HG03159 (cell line): ENCODE measurements around the gene HIP1R.
"Not testable (repeated sequence)": the region's sequence is repeated elsewhere in the genome, so short reads cannot be mapped to it uniquely, and the experiment has no call there.

ENCODE experiments used
- ATAC-seq: cut with Tn5 transposase; IDR thresholded peaks from one replicate; pipeline ENCODE4 v1.9.1; 2021; ENCODE audit warnings: mild to moderate bottlenecking, moderate library complexity; ENCODE audit not compliant: unreplicated experiment

The HIP1R gene

GRCh38 chr12:122872815-122873361 is 37.6 kb downstream of the HIP1R start:
- ATAC-seq, result no peak

- ATAC-seq, result no peak
Observed at GRCh38 chr12:122873540-122873939, 38.3 kb downstream of the HIP1R start.

GRCh38 chr12:122874081-122874480 is 38.8 kb downstream of the HIP1R start:
- no peak for ATAC-seq

GRCh38 chr12:122875590-122876220 is 40.4 kb downstream of the HIP1R start:
- ATAC-seq, result peak; percentile 62

- ATAC-seq, result not testable (repeated sequence)
Observed at GRCh38 chr12:122876281-122876680, 41.0 kb downstream of the HIP1R start.

GRCh38 chr12:122876731-122877130 is 41.5 kb downstream of the HIP1R start:
- no peak for ATAC-seq

- ATAC-seq, result no peak
Observed at GRCh38 chr12:122878780-122879612, 43.7 kb downstream of the HIP1R start.

- ATAC-seq, result no peak
Observed at GRCh38 chr12:122880155-122880667, 45.0 kb downstream of the HIP1R start.

GRCh38 chr12:122880668-122881067 is 45.4 kb downstream of the HIP1R start:
- ATAC-seq, result no peak

GRCh38 chr12:122882908-122883558 is 47.8 kb downstream of the HIP1R start:
- no peak for ATAC-seq

GRCh38 chr12:122884091-122884826 is 49.0 kb downstream of the HIP1R start:
- ATAC-seq, result no peak

GRCh38 chr12:122884860-122885259 is 49.6 kb downstream of the HIP1R start:
- no peak for ATAC-seq

GRCh38 chr12:122886161-122886560 is 50.9 kb downstream of the HIP1R start:
- no peak for ATAC-seq

- ATAC-seq, result peak; percentile 66
Observed at GRCh38 chr12:122886851-122887818, 51.9 kb downstream of the HIP1R start.

GRCh38 chr12:122887819-122888212 is 52.6 kb downstream of the HIP1R start:
- peak; percentile 23 for ATAC-seq

- peak; percentile 46 for ATAC-seq
Observed at GRCh38 chr12:122888232-122888752, 53.0 kb downstream of the HIP1R start.

GRCh38 chr12:122889761-122890520 is 54.7 kb downstream of the HIP1R start:
- ATAC-seq, result no peak
